ENCODE measurements around the gene CACNA1B.
"Not testable (repeated sequence)": the region's sequence is repeated elsewhere in the genome, so short reads cannot be mapped to it uniquely, and the experiment has no call there.

CACNA1B gene

DNA sequence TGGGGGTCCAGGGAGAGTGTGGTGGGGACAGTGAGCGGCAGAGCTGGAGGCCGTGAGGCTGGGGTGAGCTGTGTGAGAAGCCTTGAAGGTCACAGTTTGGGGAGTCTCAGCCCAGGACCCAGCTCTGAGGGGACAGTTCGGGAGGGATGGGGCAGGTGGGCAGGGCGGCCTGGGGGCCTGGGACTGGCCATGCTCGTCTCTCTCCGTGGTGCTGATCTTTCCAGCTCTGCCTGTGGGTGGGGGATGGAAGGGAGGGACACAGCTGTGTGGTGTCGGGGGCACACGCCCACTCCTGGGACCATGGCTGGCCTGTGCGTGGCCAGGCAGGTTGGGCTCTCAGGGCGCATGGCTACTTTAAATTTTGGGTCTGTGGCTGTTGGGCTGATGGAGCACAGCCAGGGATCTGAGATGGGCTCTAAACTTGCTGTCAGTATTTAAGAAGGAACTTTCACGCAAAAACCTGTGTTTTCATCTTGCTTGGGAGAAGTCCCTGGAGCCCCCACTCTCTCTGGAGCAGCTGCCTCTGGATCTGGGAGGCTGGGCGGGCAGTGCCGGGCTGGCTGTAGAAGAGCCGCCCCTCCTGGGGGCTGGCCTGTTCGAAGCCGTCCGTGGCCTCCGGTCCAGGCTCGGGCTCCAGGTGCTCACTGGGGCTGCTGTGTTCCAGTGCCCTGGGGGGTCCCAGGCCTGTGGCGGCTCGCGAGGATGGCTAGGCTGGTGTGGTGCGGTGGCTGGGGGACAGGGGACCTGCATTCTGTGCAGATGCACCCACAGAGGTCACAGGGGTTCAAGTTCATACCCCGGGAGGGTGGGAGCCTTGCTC lies 13.4 kb downstream of the CACNA1B start:
- DNase-seq: not testable (repeated sequence)

DNA sequence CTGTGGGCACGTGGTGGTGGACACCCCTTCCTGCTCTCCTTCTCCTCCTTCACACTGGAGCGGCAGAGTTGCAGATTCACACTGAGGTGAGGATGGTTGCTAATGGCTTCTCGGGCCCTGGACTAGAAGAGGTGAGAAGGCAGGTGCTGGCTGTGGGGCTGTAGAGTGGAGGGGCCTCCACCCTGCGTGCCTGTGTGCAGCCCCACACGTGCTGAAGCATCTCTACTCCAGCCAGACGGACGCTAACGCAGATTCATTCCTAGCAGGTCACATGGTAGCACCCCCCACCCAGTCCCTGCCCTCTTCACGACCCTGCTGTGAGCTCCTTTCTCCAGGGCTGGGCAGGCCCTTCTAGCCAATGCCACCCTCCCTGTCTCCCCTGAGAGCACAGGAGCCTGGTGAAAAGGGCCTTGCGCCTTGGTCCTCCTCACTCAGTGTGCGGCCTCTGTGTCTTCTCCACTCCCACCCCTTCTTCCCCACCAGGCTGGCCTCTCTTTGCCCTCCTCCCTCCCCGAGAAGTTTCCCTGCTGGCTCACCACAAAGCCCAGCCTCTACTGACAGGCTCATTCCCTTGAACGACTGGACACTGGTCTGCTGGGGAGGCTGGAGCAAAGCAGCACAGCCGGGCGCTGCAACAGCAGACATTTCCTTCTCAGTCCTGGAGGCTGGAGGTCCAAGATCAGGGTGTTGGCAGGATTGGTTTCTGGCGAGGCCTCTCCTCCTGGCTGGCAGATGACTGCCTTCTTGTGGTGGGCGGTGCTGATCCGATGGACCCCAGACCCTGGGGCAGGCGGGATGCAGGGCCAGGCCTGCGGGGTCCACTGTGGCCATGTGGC lies 14.2 kb downstream of the CACNA1B start:
- DNase-seq: no peak

DNA sequence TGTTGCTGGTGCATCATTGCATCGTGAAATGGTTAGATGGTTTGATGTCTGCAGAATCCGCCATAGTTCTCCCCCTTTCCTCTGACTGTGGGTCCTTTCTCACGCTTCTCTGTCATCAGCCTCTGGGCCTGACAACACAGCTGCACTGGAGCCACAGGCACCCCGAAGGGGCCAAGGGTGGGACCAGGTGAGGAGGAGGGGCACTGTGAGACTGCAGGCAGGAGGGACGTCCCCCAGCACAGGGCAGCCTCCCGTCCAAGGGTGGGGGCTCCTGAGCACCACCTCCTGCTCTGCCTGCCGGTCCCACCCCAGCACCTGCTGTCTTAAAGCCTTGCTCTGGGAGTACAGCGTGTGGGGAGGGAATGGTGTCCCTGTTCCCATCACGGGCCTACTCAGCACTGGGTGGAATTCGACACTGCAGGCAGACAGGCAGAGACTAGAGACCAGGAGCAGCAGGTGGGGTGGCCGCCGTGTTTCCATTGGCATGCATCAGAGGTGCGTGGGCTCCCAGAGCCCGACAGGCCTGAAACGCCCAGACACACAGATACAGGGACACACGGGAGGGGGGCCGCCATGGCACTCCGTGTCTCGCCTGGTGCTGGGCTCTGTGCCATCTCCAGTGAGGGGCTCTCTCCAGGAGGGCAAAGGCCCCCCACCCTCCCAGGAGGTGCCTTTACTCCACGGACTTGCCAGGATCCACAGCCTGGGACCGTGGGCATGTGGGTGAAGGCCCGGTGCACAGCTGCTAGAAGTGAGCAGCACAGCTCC lies 15.0 kb downstream of the CACNA1B start:
- no peak for DNase-seq

DNA sequence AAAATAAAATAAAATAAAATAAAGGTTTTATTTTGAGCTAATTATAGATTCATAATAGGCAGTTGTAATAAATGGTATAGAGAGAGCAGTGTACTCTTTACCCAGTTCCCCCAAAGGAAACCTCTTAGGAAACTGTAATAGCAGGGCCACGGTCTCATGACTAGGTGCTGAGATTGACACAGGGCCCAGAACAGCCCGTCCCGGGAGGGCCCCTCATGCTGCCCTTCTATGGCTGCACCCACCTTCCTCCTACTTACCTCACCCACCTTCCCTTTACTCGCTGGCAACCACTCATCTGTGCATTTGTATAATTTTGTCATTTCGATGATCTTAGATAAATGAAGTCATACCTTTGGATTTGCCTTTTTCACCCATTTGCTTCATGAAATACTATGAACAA lies 16.1 kb downstream of the CACNA1B start:
- no peak for DNase-seq

DNA sequence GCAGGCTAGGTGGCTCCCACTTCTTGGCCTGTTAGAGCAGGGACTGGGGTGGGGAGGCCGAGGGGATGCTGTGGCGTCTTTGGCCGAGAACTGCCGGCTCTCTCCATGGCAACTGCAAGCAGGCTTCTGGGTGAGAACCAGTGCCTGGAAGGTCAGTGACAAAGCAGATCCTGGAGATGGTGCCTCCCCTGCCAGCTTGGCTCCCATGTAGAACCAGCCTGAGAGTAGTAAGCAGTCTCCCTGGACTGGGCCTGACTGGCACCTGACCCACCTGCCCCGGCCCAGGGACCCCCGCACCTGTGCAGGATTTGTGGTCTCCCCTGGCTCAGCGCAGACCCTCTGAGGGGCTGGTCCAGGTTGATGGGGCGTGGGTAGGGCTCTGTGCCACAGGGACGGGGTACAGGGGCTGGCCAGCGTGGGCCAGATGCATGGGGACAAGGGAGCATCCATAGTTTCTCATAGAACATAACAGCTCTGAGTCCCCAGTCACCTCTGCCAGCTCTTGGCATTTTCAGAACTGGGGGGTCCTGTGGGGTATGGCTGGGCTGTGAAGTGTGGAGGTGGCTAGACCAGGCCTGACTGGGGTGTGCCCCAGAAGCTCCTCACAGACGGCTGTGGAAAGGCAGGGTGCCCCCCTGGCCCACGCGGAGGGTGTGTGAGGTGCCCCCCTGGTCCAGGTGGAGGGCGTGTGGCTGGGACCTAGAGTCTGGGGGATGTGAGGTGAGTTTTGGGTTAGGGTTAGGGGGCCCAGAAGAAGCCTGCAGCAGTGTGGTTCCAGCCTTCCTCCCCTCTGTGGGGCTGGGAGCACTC lies 22.2 kb downstream of the CACNA1B start:
- DNase-seq: no peak

DNA sequence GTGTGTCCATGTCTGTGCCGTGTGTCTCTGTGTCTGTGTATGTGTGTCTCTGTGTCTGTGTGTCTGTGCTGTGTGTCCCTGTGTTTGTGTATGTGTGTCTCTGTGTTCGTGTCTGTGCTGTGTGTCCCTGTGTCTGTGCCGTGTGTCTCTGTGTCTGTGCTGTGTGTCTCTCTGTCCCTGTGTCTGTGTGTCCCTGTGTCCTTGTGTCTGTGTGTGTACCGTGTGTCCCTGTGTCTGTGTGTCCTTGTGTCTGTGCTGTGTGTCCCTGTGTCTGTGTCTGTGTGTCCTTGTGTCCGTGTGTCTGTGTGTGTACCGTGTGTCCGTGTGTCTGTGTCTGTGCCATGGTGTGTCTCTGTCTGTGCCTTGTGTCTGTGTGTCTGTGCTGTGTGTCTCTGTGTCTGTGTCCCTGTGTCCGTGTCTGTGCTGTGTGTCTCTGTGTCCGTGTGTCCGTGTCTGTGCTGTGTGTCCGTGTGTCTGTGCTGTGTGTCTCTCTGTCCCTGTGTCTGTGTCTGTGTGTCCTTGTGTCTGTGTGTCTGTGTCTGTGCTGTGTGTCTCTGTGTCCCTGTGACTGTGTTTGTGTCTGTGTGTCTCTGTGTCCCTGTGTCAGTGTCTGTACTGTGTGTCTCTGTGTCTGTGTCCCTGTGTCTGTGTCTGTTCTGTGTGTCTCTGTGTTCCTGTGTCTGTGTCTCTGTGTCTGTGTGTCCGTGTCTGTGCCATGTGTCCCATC lies 23.2 kb downstream of the CACNA1B start:
- DNase-seq: no peak

DNA sequence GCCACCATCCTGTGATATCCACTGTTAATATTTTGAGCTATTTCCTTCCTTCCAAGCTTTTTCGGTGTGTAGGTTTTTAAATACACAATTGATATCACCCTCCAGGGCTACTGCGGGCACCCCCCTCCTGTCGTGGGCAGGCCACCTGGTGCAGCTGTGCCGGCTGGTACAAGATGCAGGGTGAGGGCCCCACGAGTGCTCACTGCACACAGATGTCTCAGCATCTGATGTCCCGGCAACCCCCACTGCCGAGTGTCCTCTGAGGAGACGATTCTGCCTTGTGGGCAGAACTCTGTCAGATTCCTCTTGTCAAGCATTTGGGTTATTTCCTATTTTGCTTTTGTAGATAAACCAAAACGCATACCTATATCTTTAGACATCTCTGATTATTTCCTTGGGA lies 25.1 kb downstream of the CACNA1B start:
- no peak for DNase-seq

DNA sequence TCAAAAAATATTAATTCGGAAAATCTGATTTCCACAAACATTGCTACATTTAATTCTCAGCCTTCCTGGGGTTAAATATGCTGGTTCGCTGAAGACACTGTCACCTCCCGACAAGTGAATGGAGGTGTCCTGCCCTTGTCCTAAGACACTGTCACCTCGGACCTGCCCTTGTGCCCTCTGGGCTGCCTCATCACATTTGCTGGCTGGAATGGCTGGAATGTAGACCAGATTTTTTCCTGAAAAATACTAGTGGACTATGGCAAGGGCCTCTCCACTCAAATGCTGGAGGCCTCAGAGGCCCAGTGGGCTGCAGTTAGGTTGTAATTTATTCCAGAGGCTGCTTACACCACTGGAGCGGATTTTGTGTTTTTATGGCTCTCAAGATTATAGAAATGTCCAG lies 28.2 kb downstream of the CACNA1B start:
- no peak for DNase-seq

DNA sequence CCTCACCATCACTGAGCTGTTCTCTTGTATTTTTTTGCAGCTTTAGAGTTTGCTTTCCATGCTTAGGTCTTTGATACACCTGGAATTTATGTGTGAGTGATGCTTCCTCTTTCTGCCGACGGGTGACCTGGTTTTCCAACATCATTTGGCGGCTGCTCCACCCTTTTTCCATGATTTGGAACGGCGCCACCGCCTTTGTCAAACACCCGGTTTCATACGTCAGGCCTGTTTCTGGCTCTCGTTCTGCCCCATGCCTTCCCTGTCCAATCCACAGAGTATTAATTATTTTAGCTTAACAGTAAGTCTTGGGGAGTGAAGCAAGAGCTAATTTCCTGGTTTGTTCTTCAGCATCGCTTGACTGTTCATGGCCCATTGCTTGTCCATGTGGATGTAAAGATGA lies 30.2 kb downstream of the CACNA1B start:
- DNase-seq: no peak

DNA sequence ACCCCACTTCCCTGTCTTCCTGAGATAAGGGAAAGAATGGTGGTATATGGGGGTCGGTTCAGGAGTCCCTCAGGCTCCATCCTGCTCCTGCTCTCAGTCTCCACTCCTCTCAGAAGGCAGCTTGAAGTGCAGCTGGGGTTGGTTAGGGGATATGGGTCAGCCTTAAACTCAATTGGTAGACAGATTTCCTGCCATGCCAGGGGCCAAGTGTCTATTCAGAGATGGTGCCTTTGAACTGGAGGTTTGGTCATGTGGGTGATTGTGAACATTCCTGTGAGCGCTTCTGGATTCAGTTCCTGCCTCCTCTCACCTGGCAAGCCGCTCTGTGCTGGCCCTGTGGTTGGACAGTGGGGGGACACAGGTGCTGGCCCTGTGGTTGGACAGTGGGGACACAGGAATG lies 35.1 kb downstream of the CACNA1B start:
- DNase-seq: no peak

DNA sequence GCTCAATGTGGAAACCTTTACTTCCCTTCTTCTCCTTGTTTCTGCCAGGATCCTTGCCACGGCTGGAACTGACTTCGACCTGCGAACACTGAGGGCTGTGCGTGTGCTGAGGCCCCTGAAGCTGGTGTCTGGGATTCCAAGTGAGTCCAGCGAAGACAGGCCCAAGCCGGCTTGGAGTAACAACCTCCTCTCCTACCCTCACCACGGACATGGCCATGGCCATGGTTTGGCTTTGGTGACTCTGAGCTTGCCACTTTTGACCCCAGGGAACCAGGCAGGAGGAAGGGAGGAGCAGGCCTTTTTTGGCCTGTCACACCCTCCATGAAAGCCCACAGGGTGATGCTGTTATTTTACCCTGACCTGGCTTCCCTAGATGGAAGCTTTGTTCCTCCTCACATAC lies 35.5 kb downstream of the CACNA1B start:
- no peak for DNase-seq

DNA sequence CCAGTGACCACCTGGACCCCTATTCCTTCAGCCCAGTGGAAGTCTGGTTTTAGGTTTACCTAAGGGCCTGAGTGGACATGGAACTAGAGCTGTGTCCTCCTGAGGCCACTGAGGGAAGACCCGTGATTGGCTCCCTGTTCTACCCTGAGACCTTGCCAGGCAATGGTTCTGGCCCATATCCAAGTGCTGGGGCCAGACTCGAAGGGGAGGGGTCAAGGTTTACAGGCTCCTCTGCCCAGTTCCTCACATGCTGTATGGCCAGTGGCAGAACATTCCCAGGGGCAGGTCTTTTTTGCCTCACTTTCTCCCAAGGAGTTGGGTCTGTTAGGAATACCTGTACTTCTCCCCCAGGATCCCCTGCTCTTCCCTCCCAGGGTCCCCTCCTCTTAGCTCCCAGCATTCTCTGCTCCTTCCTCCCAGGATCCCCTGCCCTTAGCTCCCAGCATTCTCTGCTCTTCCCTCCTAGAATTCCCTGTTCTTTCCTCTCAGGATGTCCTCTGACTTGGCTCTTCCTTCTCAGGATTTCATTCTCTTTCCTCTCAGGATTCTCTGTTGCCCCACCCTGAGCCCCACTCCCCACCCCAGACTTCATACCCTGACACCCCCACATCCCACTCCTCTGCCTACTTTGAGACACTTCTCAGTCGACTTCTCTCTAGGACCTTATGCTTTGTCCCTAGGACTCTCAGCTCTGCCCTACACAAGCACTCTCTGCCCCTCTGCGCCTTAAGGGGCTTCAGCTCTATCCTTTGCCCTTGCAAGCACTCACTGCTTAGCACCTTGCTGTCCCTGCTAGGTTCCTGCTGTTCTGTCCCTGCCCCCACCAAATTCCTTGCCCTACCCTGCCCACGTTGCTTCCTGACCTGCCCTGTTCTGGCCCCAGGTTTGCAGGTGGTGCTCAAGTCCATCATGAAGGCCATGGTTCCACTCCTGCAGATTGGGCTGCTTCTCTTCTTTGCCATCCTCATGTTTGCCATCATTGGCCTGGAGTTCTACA lies 36.5 kb downstream of the CACNA1B start:
- no peak for DNase-seq

DNA sequence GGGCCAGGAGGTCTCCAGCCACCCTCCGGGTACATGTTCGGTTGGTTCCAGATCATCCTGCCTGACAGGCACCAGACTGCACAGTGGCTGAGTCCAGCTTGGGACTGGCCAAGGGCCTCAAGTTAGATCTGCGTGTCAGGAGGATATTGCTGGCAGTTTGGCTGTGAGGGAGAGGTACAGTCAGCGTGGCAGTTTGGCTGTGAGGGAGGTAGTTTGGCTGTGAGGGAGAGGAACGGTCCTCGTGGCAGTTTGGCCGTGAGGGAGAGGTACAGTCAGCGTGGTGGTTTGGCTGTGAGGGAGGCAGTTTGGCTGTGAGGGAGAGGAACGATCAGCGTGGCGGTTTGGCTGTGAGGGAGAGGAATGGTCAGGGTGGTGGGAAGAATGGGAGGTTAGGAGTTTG lies 39.0 kb downstream of the CACNA1B start:
- DNase-seq: no peak

DNA sequence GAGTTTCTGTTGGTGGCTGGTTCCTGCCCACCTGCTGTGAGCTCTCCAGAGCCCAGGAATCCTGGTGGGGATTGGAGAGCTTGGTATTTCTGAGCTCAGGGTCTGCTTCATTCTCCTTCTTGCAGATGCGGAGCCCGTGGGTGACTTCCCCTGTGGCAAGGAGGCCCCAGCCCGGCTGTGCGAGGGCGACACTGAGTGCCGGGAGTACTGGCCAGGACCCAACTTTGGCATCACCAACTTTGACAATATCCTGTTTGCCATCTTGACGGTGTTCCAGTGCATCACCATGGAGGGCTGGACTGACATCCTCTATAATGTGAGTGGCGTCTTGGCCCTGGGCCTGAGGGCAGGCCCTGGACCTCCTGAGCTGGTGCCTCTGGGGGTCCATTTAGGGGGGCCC lies 39.5 kb downstream of the CACNA1B start:
- no peak for DNase-seq

DNA sequence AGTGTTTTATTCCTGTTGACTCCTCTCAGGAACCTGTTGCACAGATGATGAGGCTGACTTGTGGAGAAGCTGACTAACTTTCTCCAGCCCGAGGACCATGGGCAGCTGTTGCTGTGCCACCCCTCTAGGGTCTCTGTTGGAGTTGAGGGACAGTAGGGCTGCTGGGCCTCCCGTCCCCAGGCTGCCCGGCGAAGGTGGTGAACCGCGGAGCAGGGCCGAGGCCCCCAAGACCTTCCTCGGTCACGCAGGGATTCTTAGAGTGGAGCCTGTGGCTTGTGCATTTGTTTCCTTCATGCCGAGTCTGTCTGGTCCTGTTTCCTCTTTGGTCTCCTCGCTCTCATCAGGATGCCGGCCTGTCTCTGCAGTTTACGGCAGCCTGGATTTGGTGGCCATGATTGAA lies 40.2 kb downstream of the CACNA1B start:
- no peak for DNase-seq

DNA sequence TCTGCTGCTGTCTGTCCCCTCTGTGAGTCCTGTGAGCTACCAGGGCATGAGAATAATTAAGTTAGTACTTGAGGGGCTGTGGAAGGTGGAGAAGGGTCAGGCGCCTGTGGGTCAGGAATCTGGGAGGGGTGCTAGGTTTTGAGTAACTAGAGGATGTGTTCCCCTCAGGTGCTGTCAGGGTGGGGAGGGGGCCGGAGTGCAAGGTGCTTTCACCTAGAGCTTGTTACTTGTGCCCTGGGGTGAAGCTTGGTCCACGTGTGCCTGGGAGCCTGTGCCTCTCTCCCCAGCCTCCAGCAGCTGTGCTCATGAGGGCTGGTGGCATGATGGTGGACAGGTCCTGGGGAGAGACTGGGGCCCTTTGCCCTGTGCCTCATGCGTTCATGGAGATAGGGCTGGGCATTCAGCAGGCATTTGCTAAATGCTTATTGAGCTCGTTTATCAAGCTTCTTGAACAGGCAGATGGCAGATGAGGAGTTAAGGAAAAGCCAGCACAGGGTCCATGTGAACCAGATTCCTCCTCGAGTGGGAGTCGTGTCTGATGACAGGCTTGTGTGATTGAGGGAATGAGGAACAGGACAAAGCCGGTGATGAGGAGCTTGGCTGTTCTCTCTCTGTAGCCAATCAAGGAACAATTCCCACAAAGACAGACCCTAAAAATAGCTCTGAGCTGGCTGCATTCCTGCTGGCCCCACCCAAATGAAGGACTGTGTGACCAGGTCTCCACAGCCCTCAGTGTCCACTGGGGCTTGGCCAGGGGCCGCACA lies 40.9 kb downstream of the CACNA1B start:
- DNase-seq: no peak

DNA sequence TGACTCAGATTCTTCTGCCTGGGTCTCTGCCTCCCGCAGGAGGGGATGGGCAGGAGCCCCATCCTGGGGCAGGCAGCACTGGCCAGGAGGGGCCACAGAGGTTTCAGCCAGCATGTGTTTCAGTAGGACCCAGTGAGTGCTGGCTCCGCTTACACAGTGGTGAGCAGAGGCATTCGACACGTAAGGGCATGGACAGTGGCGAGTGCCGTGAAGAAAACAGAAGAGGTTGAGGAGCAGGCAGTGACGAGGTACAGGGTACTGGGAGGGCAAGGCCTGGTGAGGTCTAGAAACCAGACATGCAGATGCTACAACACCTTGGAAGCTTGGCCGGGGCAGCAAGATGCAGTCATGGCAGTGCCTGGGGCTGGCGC lies 41.5 kb downstream of the CACNA1B start:
- no peak for DNase-seq

DNA sequence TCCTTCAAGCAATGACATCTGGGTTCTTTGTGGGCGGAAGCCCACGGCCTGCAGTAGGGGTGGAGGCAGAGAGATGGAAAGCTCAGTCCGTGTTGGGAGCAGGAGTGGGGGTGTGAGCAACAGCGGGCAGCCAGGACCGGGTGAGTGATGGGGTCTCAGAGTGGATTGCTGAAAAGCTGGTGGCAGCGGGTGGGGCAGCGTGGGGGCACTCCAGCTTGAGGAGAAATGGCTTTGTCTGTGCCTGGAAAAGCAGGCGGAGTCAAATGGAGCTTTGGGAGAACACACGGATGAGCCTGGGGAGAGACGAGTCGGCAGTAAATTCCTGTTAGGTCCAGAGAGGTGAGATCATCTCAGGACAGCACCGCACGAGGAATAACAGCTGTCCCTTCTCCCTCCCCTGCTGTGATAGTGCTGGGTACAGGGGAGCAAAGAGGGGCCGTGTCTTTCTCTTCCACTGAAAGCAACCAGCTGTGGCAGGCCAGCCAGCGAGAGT lies 42.1 kb downstream of the CACNA1B start:
- DNase-seq: no peak

DNA sequence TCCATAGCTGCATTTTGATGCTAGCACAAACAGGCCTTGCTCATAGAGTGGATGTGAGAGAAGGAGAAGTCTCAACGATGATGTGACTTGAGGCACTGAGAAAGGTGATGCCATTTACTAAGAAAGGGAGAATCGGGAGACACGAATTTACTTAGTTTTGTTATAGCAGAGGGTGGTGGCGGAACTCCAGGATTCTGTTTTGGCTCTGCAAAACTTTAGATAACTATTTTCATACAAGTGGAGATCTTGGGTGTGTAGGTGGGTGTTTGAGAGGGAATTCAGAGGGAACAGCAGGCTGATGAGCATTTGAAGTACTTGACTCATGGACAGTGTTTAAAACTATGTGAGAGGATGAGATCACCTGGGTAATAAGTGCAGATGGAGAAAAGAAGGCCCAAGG lies 43.2 kb downstream of the CACNA1B start:
- no peak for DNase-seq

DNA sequence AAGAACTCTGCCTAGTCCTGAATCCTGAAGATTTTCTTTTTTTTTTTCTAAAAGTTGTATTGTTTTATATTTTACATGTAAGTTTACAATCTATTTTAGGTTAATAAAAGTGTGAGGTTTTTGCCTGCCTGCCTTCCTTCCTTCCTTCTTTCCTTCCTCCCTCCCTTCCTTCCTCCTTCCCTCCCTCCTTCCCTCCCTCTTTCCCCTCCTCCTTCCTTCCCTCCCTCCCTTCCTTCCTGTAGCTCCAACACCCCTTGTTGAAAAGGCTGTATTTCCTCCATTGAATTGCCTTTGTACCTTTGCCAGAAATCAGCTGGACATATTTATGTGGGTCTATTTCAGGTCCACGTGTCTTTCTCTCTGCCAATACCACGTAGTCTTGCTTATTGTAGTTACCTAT lies 46.6 kb downstream of the CACNA1B start:
- no peak for DNase-seq
